Peyer's patch (tissue), 4 donors: ENCODE data around the gene SECISBP2L. TPM values are rescaled to one million over a fixed set of nuclear protein-coding genes. Genes with fewer than 3 reads are reported as not detected.
"Not testable (repeated sequence)": the region's sequence is repeated elsewhere in the genome, so short reads cannot be mapped to it uniquely, and the experiment has no call there.

Source experiments
- DNase-seq, 3 donors: peaks; one replicate each; pipeline ENCODE4 v3.0.0-alpha.2; 2017 to 2019
- H3K27ac ChIP-seq, 4 donors: fragments of 200-600 bp; sonication (generic); one replicate each; pipeline ENCODE4 v1.5.1; 2016 to 2019
- H3K27me3 ChIP-seq, 2 donors: fragments of 200-600 bp; sonication (generic); one replicate each; pipeline ENCODE4 v1.5.1; 2019
- H3K36me3 ChIP-seq, 3 donors: fragments of 200-600 bp; sonication (generic); one replicate each; pipeline ENCODE4 v1.5.1; 2016 to 2019
- H3K4me1 ChIP-seq, 4 donors: fragments of 200-600 bp; sonication (generic); one replicate each; pipeline ENCODE4 v1.5.1; 2016 to 2019
- H3K4me3 ChIP-seq, 4 donors: fragments of 200-600 bp; sonication (generic); 1 replicate in 3 of 4; 2 replicates in 1 of 4; pipeline ENCODE4 v1.5.1; 2016 to 2019; ENCODE audit warnings: mild to moderate bottlenecking in 1 of 4
- H3K9me3 ChIP-seq, 4 donors: fragments of 200-600 bp; sonication (generic); one replicate each; pipeline ENCODE4 v1.5.1; 2016 to 2019; ENCODE audit warnings: mild to moderate bottlenecking in 1 of 4
- POLR2A ChIP-seq, 2 donors: fragments of 450-650 bp; IDR thresholded peaks; one replicate each; pipeline ENCODE4 v1.5.1; 2017; ENCODE audit warnings: antibody characterized with exemption in 2 of 2, mild to moderate bottlenecking in 2 of 2, moderate library complexity in 2 of 2
- total RNA-seq, 4 donors: library from RNA; depleted of rRNA; stranded (reverse); fragments of >200 nt; gene quantifications; one replicate each; pipeline ENCODE4 v1.1.0, GENCODE V29; 2016
- TF ChIP-seq, protein P1 (sequence below), 6 experiments: fragments of 450-650 bp in 4 of 6; fragments of 200-600 bp in 2 of 6; sonication (generic) in 1 of 6; IDR thresholded peaks; one replicate each; pipeline ENCODE4 v1.5.1; 2017 to 2019; ENCODE audit warnings: antibody characterized with exemption in 6 of 6, mild to moderate bottlenecking in 3 of 6, moderate library complexity in 1 of 6

Gene SECISBP2L
- total RNA-seq, 4 donors from 2014 or later, result 29.7 to 41.0 (median 34.5) TPM

DNA sequence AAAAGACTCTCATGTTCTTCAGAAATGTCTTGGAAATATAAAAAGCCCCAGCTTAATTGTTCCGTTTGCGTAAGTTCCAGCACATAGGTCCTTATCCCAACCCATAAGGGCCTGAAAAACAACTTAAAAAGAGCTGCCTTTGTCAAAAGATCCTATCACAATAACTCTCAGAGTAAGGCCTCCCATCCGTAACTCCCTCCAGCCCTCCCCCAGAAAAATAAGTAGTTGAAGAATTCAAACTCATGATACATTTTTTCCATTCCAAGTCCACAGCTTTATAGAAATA is 38.0 kb upstream of the SECISBP2L start:
- Histone ChIP-seq H3K36me3 (no peaks in the 10 kb centered on the region), H3K27me3 (no peaks in the 10 kb centered on the region), H3K4me3 (no peak overlapping the region), H3K27ac (no peak overlapping the region), H3K4me1 (no peaks in the 10 kb centered on the region), H3K9me3 (no peaks in the 10 kb centered on the region)
- no peak for TF ChIP-seq POLR2A (IDR thresholded peaks at IDR 0.05)
- TF ChIP-seq, protein P1, sequence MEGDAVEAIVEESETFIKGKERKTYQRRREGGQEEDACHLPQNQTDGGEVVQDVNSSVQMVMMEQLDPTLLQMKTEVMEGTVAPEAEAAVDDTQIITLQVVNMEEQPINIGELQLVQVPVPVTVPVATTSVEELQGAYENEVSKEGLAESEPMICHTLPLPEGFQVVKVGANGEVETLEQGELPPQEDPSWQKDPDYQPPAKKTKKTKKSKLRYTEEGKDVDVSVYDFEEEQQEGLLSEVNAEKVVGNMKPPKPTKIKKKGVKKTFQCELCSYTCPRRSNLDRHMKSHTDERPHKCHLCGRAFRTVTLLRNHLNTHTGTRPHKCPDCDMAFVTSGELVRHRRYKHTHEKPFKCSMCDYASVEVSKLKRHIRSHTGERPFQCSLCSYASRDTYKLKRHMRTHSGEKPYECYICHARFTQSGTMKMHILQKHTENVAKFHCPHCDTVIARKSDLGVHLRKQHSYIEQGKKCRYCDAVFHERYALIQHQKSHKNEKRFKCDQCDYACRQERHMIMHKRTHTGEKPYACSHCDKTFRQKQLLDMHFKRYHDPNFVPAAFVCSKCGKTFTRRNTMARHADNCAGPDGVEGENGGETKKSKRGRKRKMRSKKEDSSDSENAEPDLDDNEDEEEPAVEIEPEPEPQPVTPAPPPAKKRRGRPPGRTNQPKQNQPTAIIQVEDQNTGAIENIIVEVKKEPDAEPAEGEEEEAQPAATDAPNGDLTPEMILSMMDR (IDR thresholded peaks at IDR 0.05), result no peak
- no peak for DNase-seq

DNA sequence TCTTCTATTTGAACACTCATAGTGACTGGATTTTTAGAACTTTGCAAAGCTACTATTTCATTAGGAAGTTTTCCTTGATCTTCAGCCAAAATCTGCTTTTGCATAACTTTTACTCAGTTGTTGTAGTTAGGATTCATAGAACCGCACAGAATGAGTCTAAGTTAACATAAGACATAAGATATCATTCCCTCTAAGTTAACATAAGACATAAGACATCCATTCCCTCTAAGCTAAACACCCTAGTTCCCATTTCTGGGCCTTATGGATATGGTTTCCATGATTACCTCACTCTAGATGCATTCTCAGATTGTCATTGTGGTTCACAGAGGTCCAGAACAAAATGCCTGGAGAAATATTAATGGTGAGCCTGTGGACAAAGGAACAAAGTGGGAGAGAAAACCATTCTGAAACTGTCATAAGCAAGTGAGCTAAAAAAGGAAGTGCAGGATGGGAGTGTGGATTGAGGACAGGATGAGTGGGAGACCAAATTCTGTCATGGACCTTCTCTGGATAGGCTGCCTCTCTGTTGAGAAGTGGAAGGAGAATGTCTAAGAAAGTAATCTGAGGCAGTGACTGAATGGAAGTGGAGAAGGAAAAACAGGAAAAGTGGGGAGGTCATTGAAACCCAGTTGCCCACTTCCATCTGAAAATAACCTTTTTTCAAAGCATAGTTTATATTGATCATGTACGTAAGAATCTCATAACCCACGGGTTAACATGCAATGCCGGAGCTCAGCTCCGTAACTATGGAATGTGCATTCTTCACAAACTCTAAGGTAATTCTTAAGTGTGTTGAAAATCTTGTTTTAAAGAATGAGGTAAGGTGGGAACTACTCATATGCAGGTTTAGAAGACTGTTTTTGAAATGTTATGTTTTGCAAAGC is 37.4 kb upstream of the SECISBP2L start:
- no peaks in the 10 kb centered on the region for H3K36me3 ChIP-seq
- DNase-seq, result no peak
- H3K9me3 ChIP-seq, result no peaks in the 10 kb centered on the region
- no peaks in the 10 kb centered on the region for H3K27me3 ChIP-seq
- no peaks in the 10 kb centered on the region for H3K4me1 ChIP-seq
- no peak overlapping the region for H3K4me3 ChIP-seq
- H3K27ac ChIP-seq, result no peak overlapping the region
- TF ChIP-seq, protein P1 (IDR thresholded peaks at IDR 0.05), result no peak
- no peak for TF ChIP-seq POLR2A (IDR thresholded peaks at IDR 0.05)

DNA sequence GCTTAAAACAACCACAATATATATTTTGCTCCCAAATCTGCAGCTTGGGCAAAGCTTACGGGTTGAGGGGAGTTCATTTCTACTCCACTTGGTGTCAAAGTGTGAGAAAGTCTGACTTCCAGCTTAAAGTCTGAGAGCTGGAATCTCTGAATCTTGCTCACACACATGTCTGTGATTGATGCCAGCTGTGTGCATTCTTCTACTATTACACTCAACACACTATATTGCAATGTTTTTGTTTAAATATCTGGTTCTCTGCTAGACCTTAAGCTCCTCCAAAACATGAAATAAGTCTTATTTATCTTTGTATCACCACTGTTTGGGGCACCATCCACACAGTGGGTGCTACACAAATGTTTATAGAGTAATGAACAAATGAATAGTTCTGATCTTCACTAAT is 36.7 kb upstream of the SECISBP2L start:
- H3K36me3 ChIP-seq, result no peaks in the 10 kb centered on the region
- H3K4me1 ChIP-seq, result no peaks in the 10 kb centered on the region
- H3K9me3 ChIP-seq, result no peaks in the 10 kb centered on the region
- H3K27me3 ChIP-seq, result no peaks in the 10 kb centered on the region
- no peak overlapping the region for H3K4me3 ChIP-seq
- no peak for TF ChIP-seq POLR2A (IDR thresholded peaks at IDR 0.05)
- TF ChIP-seq, protein P1 (IDR thresholded peaks at IDR 0.05), result no peak
- H3K27ac ChIP-seq, result no peak overlapping the region
- DNase-seq, result no peak

DNA sequence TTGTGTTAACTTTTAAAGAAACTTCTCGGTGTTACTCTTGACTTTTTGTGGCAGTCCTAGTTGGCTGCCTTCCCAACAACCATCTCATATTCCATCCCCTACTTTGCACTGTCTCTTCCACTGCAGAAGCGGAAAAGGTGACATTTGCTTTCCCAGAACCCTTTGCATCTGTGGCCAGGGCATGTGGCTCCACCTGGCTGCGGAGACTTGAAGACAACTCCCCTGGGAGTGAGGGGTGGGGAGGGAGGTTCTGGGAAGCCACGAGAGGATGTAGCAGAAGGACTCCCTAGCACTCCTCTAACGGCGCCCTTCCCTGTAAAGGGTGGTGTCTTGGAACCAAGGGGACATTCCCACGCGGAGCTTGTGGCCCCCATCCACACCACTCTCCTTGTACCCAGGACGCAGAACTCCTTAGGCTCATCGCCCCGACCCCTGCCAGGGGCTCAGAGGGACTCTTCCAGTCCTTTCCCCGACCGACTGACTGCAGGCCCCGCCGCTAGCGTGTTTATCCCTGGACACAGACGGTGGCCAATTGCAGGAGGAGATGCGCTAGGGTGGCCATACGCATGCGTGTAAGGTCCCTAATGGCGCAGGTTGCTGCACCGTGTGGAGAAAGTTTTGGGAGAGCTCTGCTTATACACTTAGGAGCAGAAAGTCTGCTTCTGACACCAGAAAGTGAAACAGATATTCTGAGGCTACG is 33.2 kb upstream of the SECISBP2L start:
- DNase-seq, result no peak
- Histone ChIP-seq H3K9me3 (no peaks in the 10 kb centered on the region), H3K27ac (no peak overlapping the region), H3K36me3 (no peaks in the 10 kb centered on the region), H3K4me1 (no peaks in the 10 kb centered on the region), H3K4me3 (no peak overlapping the region), H3K27me3 (no peaks in the 10 kb centered on the region)
- no peak for TF ChIP-seq POLR2A (IDR thresholded peaks at IDR 0.05)
- TF ChIP-seq, protein P1 (IDR thresholded peaks at IDR 0.05), result no peak

DNA sequence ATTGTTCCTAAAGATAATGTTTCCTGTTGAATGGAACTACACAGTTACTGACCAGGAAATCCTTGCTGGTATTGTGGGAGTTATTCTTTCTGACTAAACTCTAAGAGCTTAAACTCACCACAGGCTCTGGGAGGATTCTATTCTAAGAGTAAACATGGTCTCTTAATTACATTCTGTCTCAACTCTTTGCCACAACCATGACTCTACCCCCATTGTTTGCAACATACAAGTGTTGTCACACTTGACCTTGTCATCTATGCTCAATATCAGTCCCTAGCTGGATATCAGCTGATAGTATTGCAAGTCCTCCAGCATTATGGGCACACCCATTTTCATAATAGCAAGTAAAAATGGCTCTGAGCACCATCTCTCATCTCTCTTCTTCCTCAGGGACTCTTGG is 29.6 kb upstream of the SECISBP2L start:
- TF ChIP-seq, protein P1 (IDR thresholded peaks at IDR 0.05), result no peak
- no peak for TF ChIP-seq POLR2A (IDR thresholded peaks at IDR 0.05)
- H3K4me3 ChIP-seq, result no peak overlapping the region
- H3K36me3 ChIP-seq, result no peaks in the 10 kb centered on the region
- H3K4me1 ChIP-seq, result no peaks in the 10 kb centered on the region
- DNase-seq, result no peak
- no peaks in the 10 kb centered on the region for H3K27me3 ChIP-seq
- H3K9me3 ChIP-seq, result no peaks in the 10 kb centered on the region
- no peak overlapping the region for H3K27ac ChIP-seq

DNA sequence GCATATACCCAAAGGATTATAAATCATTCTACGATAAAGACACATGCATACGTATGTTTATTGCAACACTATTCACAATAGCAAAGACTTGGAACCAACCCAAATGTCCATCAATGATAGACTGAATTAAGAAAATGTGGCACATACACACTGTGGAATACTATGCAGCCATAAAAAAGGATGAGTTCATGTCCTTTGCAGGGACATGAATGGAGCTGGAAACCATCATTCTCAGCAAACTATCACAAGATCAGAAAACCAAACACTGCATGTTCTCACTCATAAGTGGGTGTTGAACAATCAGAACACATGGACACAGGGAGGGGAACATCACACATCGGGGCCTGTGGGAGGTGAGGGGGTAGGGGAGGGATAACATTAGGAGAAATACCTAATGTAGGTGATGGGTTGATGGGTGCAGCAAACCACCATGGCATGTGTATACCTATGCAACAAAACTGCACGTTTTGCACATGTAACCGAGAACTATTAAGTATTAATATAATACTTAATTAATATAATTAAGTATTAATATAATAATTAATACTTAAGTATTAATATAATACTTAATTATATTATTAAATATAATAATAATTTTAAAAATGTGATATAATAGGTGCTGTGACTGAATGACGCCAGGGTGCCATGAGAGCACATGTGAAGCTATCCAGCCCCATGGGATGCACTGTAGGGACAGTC is 28.5 kb upstream of the SECISBP2L start:
- not testable (repeated sequence) for DNase-seq, H3K4me1 ChIP-seq, H3K27ac ChIP-seq, H3K27me3 ChIP-seq, H3K4me3 ChIP-seq, H3K9me3 ChIP-seq, H3K36me3 ChIP-seq
